ENCODE data around the gene KRTAP10-11.

DNA sequence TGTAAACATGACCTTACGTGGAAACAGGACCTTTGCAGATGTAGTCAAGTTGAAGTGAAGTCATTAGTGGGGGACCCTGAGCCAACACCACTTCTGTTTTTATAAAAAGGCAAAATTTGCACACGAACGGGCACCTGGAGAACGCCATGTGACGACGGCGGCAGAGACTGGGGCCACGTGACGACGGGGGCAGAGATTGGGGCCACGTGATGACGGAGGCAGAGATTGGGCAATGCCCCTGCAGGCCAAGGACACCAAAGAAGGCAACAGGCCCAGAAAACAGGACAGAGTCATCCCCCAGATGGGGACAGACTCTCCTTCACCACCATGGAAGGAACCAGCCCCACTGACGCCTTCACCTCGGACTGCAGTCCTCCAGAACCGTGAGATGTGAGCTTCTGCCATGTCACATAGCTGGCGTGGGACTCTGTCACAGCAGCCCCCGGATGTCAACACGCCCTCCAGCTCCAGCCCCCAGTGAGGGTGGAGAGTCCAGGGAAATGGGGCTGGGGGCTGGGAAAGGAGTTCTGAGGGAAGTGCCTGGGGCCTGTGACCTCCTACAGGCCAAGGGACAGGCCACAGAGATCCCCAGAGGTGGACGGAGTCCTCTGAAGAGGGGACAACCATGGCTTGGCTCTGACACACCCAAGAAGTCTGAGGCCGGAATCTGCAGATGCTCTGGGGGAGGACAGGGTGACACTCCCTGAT, 4.2 kb downstream of the KRTAP10-11 start:
- TF ChIP-seq, protein P1, sequence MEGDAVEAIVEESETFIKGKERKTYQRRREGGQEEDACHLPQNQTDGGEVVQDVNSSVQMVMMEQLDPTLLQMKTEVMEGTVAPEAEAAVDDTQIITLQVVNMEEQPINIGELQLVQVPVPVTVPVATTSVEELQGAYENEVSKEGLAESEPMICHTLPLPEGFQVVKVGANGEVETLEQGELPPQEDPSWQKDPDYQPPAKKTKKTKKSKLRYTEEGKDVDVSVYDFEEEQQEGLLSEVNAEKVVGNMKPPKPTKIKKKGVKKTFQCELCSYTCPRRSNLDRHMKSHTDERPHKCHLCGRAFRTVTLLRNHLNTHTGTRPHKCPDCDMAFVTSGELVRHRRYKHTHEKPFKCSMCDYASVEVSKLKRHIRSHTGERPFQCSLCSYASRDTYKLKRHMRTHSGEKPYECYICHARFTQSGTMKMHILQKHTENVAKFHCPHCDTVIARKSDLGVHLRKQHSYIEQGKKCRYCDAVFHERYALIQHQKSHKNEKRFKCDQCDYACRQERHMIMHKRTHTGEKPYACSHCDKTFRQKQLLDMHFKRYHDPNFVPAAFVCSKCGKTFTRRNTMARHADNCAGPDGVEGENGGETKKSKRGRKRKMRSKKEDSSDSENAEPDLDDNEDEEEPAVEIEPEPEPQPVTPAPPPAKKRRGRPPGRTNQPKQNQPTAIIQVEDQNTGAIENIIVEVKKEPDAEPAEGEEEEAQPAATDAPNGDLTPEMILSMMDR (IDR thresholded peaks at IDR 0.05): no peak
- TF ChIP-seq POLR2A (IDR thresholded peaks at IDR 0.05): no peak
